Measurements from ENCODE around the gene MAPT.
"Not testable (repeated sequence)": the region's sequence is repeated elsewhere in the genome, so short reads cannot be mapped to it uniquely, and the experiment has no call there.

MAPT gene

DNA sequence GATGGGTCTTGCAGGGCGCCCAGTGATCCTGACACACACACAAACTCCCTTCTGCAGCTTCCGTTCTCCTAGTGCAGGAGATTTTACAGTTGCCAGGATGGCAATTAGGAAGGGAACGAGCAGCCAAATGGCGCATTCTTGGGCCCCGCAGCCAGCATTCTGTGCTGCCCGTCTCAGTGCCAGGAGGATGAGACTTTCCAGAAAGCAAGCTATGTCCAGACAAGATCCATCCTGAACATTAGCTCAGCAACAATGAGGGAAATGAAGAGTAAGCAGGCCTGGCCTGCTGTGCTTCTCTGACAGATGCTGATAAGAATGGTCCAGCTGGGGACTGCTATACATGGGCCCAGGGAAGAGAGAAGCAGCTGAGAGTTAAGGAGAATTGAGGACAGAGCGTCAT is 33.2 kb upstream of the MAPT start:
- DNase-seq (ENCODE audit: low read depth in 2 of 2, low spot score in 1 of 2): no peak

DNA sequence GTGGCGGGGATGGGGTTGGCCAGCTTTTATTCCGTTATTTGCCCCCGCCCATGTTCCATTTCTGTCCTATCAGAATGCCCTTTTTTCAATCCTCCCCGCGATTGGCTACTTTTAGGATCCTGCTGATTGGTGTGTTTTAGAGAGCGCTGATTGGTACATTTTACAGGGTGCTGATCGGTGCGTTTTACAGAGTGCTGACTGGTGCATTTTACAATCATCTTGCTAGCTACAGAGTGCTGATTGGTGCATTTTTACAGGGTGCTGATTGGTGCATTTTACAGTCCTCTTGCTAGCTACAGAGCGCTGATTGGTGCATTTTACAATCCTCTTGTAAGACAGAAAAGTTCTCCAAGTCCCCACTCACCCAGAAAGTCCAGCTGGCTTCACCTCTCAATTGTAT is 32.2 kb upstream of the MAPT start:
- not testable (repeated sequence) for DNase-seq (ENCODE audit: low read depth in 2 of 2, low spot score in 1 of 2)

DNA sequence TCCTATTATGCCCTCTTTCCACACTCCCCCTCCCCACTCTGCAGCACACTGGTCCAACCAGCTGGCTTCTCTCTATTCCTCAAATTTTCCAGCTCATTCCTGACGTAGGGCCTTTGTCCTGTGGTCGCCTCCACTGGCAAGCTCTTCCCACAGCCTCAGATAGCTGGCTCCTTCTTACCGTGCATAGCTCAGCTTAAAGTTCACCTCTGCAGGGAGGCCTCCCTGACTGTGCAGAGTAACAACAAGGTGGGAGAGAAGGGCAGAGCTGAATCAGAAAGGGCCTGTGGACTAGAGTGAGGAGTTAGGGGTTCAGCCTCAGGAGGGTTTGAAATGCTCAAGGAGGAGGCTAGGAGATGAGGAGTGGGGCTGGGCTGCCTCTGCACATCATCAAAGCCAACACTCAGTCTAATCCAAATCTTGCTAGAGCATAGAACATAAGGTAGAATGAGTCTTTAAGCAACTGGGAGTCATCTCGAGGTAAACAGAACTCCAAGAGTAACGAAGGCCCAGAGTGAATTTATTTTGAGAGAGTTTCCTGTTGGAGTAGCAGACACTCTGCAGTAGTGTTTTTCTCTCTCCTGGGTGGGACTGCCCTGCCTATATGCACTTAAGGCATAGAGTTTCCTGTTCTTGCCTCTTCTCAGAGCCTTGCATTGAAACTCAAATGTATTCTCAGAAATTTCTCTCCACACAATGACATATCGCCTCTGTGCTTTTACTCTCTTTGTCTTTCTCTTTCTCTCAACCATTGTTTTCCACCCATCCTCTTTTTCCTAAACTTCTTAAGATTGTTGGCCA is 30.3 kb upstream of the MAPT start:
- no peak for DNase-seq (ENCODE audit: low read depth in 2 of 2, low spot score in 1 of 2)

DNA sequence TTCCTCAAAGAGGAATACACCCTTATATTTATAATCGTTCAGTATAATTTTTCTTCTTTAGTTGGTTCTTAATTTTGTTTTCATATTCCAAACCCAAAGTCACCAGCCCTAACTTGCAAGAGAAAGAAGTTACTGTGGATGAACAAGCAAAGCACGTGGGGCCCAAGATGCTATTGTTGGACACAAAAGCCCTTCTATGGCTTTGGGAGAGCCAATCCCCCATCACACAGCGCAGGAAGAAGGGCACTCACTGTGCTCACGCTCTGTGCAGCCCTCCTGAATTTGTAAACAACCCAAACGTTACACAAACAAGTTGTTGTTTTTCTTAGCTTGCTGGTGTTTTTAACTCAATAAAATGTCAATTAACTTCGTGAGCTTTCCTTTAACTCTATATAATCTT is 27.2 kb upstream of the MAPT start:
- DNase-seq (ENCODE audit: low read depth in 2 of 2, low spot score in 1 of 2): no peak

DNA sequence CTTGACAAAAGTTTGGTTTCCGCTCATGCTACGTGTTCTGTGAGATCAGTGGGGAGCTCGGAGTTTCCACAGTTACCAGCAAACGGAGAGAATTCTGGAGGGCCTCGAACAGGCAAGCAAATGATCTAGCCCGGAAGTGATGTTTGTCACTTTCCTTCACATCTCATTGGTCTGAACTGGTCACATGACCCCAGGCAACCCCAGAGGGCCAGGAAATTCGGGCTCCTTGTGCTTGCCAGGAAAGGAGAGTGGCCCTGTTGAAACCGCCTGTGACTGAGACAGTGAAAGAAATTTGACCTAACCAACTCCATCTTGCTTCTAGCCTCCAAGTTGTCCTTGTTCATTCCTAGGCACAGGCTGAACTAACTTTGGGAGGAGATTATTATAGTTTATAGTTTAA is 26.7 kb upstream of the MAPT start:
- DNase-seq (ENCODE audit: low read depth in 2 of 2, low spot score in 1 of 2): no peak

DNA sequence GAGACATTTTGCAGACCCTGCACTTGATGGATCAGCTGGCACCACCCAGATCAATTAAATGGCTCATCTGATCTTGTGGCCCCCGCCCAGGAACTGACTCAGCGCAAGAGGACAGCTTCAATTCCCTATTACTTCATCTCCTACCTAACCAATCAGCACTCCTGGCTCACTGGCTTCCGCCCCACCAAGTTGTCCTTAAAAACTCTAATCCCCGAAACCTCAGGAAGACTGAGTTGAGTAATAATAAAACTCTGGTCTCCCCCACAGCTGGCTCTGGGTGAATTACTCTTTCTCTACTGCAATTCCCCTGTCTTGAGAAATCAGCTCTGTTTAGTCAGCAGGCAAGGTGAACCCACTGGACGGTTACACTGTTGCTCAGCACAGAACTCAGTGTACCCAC is 26.1 kb upstream of the MAPT start:
- no peak for DNase-seq (ENCODE audit: low read depth in 2 of 2, low spot score in 1 of 2)

DNA sequence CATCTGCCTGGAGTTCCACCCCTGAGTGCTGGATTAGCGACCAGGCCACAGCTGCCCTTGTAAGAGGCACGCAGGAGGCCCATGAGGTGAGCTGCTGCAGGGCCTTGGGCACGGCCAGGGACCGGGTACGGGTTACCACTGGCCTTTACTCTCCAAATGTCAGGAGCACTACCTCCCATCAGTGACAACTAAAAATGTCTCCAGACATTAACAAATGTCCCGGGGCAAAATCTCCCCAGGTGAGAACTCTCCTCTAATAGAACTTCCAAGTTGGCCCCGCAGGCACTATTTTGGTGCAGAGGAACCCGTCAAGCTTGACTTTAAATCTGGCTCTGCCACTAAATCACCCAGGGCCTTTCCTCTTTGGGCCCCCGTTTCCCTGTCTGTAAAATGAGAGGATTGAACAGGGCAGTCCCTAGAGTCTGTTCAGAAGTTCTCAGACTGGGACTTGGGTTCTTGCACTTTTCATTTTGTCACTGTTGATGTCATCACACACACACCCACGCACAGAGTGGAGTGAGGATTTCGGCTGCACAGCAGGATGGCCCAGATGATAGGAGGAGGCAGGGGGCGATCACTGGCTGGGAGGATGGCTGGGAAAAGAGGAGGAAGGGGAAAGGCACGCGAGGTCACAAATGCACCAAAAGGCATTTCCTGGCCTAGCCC is 24.5 kb upstream of the MAPT start:
- DNase-seq (ENCODE audit: low read depth in 2 of 2, low spot score in 1 of 2): no peak

DNA sequence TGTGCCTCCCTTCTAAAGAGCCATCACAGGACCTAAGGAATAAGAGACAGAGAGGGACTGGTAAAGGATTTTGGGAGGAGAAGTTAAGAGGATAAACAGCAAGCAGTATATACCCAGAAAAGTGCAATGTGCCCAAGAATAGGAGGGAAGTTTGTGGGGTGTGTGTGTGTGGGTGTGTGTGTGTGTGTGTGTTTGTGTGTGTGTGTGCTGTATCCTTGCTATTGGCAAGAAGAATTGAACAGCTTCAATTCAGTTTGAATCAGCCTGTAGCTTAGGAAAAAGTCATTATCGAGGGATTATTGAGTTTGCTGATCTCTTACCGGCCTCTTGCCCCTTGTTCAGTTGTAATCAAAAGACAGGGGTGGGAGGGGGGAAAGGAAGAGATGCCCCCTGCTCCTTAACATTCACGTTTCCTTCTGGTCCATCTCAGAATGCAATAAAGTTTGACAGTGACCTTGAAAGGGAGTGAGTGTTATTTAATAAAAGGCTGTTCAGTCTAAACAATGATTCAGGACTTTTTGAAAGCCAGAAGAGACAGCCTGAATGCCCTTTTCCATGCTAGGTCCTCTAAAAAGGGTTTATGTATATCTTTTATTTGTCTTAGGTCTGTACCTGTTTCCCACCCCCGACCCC is 23.9 kb upstream of the MAPT start:
- DNase-seq (ENCODE audit: low read depth in 2 of 2, low spot score in 1 of 2): no peak

DNA sequence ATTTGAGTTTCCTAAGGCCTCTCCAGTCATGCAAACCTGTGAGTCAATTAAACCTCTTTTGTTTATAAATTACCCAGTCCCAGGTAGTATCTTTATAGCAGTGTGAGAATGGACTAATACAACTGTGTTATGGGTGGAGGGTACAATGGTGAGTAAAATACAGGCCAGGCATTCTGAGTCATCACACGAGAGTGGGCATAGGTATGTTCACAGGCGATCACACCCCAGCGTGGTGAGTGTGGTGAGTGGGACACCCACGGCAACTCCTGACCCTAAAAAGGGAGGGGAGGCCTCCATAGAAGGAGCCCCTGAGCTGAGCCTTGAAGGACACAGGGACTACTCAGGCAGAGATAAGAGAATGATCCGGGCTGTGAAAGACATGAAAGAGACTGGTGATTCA is 22.6 kb upstream of the MAPT start:
- DNase-seq (ENCODE audit: low read depth in 2 of 2, low spot score in 1 of 2): no peak

DNA sequence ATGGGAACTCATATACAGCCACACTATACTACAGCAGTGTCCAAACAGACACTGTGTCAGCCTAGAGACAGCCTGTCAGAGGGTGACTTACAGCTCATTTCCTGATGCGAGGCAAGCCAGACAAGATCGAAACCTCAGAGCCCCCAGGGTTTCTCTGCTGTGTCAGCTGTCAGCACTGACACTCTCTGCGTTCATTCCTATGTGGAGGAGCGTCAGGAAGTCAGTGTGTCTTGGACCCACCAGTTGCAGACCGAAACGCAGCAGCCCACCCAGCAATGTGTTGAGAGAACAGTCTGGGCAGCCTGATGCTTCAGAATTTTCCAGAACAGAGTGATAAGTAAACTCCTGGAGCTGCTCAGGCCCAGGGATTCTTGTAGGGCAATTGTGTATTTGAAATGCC is 20.6 kb upstream of the MAPT start:
- no peak for DNase-seq (ENCODE audit: low read depth in 2 of 2, low spot score in 1 of 2)

DNA sequence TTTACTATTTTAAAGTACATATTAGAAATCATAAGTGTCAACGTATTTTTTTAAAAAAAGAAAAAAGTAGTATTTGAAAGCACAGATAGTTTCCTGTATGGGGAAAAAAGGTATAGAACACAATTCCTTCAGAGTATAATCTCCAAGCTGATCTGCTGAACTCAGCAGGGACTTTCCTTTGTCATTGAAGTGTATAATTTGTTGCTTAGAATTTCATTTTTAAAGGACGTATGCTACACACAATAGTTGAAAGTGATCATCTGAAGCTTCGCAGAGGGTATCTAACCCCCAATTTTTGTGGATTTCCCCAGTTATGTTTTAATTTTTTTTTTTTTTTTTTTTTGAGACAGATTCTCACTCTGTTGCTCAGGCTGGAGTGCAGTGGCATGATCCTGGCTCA is 20.2 kb upstream of the MAPT start:
- no peak for DNase-seq (ENCODE audit: low read depth in 2 of 2, low spot score in 1 of 2)

DNA sequence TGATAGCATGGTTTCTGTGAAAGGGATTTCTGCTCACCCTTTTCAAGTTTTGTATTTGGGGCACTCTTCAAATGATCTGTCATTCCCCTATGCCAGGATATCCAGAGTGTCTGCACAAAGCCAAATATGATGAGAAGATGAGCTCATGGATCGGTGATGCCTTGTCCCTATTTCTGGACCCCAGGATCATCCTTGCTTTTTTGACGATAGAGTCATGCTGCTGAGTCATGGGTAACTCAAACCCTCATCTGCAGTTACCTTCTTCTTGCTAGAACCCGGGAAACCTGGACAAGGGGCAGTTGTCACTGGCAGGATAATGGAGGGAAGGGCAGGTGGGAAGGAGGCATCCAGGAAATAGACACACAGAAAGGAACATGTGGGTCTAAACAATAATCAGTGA is 17.8 kb upstream of the MAPT start:
- DNase-seq (ENCODE audit: low read depth in 2 of 2, low spot score in 1 of 2): no peak

DNA sequence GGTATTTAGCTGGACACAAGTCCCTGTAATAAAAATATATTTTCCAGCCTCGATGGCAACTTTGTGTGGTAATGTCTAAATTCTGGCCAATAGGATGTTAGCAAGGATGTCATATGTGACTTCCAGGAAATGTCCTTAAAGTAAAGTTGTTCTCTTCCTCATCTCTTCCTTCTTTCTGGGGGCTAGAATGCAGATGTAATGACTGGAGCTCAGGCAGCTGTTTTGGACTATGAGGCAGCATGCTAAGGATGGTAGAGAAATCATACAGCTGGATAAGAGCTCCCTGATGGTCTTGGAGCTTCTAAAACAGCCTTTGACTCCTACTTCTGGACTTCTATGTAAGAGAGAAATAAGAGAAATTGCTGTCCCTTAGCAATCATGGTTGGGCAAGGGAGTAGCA is 16.9 kb upstream of the MAPT start:
- no peak for DNase-seq (ENCODE audit: low read depth in 2 of 2, low spot score in 1 of 2)

DNA sequence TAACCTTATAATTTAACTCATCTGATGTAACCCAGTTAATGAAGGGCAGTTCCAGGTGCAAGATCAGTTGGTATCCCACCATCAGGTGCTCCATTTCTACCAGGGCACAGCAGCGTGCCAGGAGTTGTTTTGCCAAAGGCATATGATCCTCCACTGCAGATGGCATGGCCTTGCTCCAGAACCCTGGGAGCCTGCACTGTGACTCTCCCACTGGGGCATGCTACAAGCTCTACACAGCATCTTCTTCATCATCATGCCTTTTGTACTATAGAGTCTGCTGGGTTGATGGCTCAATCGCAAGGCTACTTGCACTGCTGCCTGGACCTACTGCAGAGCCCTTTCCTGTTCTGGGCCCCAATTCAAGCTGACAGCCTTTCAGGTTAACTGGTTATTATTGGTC is 11.3 kb upstream of the MAPT start:
- DNase-seq (ENCODE audit: low read depth in 2 of 2, low spot score in 1 of 2): no peak

DNA sequence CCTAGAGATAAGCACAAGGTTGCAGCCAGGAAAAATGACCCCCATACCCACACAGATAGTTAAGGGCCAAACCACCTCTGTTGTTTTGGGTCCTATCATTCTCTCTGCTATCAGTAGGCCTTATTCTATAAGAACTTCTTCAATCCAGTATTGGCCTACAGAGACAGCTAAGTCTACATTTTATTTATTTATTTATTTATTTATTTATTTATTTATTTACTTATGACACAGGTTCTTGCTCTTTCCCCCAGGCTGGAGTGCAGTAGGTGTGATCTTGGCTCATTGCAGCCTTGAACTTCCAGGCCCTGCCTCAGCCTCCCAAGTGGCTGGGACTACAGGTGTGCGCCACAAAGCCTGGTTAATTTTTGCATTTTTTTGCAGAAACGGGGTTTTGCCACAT is 7.5 kb upstream of the MAPT start:
- no peak for DNase-seq (ENCODE audit: low read depth in 2 of 2, low spot score in 1 of 2)

DNA sequence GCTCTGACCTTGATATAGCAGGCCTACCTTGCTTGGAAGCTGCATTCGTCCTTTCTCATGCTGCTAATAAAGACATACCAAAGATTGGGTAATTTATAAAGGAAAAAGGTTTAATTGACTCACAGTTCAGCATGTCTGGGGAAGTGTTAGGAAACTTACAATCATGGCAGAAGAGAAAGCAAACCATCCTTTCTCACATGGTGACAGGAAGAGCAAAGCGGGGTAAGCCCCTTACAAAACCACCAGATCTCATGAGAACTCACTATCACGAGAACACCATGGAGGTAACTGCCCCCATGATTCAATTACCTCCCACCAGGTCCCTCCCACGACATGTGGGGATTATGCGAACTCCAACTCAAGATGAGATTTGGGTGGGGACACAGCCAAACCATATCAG is 6.0 kb upstream of the MAPT start:
- no peak for DNase-seq (ENCODE audit: low read depth in 2 of 2, low spot score in 1 of 2)

DNA sequence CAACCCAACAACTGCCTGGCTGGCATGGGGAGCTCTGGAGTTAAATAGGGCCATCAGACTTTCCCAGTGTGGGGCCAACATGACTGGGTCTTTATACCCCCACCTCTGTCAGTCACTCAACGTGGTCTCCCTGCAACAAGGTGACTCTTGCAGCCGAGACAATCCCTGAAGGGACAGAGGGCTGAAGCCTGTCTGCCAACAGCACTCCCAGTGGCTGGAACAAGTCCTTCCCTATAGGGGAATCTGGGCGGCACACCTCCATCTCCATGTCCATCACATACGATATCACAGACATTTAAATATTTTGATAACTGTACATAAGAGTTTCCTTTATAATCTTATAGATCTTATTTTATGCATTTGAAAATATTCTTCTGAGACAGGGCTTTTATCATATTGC is 4.8 kb upstream of the MAPT start:
- DNase-seq (ENCODE audit: low read depth in 2 of 2, low spot score in 1 of 2): no peak

DNA sequence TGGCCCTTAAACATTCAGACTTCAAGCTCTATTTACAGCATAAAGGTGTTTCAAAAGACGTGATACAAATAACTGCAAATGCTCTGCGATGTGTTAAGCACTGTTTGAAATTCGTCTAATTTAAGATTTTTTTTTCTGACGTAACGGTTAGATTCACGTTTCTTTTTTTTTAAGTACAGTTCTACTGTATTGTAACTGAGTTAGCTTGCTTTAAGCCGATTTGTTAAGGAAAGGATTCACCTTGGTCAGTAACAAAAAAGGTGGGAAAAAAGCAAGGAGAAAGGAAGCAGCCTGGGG is 681 bp upstream of the MAPT start:
- no peak for DNase-seq (ENCODE audit: low read depth in 2 of 2, low spot score in 1 of 2)

DNA sequence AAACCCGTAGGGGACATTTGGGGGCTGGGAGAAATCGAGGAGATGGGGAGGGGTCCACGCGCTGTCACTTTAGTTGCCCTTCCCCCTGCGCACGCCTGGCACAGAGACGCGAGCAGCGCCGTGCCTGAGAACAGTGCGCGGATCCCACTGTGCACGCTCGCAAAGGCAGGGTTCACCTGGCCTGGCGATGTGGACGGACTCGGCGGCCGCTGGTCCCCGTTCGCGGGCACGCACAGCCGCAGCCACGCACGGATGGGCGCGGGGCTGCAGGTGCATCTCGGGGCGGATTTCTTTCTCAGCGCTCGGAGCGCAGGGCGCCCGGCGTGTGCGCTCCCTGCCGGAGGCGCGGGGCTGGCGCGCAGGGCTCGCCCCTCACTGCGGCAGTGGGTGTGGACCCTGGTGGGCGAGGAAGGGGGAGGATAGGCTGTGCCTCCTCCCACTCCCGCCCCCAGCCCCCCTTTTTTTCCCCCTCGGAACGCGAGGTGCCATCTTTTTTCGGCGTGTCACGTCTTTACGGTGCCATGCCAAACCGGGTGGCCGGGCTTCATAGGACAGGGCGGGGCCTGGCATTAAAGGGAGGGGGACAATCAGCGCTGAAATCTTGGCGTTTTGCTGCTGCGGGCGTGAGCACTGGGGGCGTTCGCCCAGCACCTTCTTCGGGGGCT is 1.1 kb downstream of the MAPT start:
- no peak for DNase-seq (ENCODE audit: low read depth in 2 of 2, low spot score in 1 of 2)

DNA sequence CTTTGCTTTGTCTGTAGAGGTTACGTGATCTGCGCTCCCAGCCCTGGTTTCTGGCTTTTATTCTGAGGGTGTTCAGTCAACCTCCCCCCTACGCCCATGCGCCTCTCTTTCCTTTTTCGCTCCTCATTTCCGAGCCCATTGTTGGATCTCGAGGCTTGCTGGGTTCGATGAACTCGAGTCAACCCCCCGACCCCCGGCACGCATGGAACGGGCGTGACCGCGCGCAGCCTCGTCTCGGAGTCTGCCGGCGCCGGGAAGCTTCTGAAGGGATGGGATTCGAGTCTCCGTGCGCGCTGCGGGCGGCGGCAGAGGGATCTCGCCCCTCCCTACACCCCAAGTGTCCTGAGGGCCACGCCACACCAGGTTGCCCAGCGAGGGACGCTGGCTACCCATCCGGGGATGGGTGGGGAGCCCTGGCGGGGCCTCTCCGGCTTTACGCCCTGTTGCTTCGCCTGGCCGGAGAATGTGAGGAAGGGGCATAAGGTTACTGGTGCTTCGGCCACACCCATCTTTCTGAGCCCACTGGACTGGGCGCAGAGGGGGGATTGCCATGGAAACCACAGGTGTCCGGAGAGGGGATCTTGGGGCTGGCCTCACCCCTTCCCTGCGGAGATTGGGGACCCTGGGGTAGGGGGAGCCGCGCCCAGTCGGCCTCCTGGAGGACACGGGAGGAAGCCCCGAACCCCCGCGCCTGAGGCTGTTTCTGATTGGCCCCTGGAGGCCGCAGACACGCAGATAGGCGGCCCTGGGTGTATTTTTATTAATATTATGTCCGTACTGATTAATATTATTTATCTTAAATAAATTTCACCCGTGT is 1.8 kb downstream of the MAPT start:
- no peak for DNase-seq (ENCODE audit: low read depth in 2 of 2, low spot score in 1 of 2)
